Left forelimb (tissue), 1 donor: ENCODE results near the gene SNX5.

Experiments used
- DNase-seq: peaks from one replicate; pipeline ENCODE4 v3.0.0-alpha.2; 2018; ENCODE audit warnings: low spot score

Gene SNX5

GRCh38 chr20:17992847-17993513, 24.4 kb upstream of the SNX5 start:
- no peak for DNase-seq

- no peak for DNase-seq
Observed at GRCh38 chr20:17992224-17992637, 23.6 kb upstream of the SNX5 start.

- no peak for DNase-seq
Observed at GRCh38 chr20:17990278-17990972, 21.8 kb upstream of the SNX5 start.

- no peak for DNase-seq
Observed at GRCh38 chr20:17987988-17988387, 19.4 kb upstream of the SNX5 start.

GRCh38 chr20:17985388-17986018, 16.9 kb upstream of the SNX5 start:
- DNase-seq = no peak

GRCh38 chr20:17976305-17976704, 7.7 kb upstream of the SNX5 start:
- no peak for DNase-seq

- no peak for DNase-seq
Observed at GRCh38 chr20:17972121-17972520, 3.5 kb upstream of the SNX5 start.

GRCh38 chr20:17971300-17972013, 2.9 kb upstream of the SNX5 start:
- DNase-seq = no peak

- no peak for DNase-seq
Observed at GRCh38 chr20:17969884-17970409, 1.4 kb upstream of the SNX5 start.

- DNase-seq = no peak
Observed at GRCh38 chr20:17969278-17969883, 787 bp upstream of the SNX5 start.

- no peak for DNase-seq
Observed at GRCh38 chr20:17967521-17968365, 851 bp downstream of the SNX5 start.

GRCh38 chr20:17966432-17967310, 1.9 kb downstream of the SNX5 start:
- DNase-seq = no peak

GRCh38 chr20:17965042-17965697, 3.4 kb downstream of the SNX5 start:
- DNase-seq = no peak

GRCh38 chr20:17964632-17965031, 4.0 kb downstream of the SNX5 start:
- DNase-seq = no peak

- no peak for DNase-seq
Observed at GRCh38 chr20:17964073-17964472, 4.5 kb downstream of the SNX5 start.

GRCh38 chr20:17963114-17963897, 5.3 kb downstream of the SNX5 start:
- no peak for DNase-seq

GRCh38 chr20:17961587-17961940, 7.0 kb downstream of the SNX5 start:
- DNase-seq = no peak

GRCh38 chr20:17960927-17961586, 7.5 kb downstream of the SNX5 start:
- no peak for DNase-seq
